Measurements from ENCODE around the gene EYS. TPM values are rescaled to one million over a fixed set of nuclear protein-coding genes. Genes with fewer than 3 reads are reported as not detected.

Gene EYS
- total RNA-seq, 1 donor from 2014 or later, result not detected

- H3K36me3 Mint-ChIP-seq (ENCODE audit: low read depth), result no peaks in the 10 kb centered on the region
- intact Hi-C loops (cut with micrococcal nuclease), result no loop called here
- no peak overlapping the region for H3K27ac Mint-ChIP-seq
- H3K9me3 Mint-ChIP-seq, result no peaks in the 10 kb centered on the region
- H3K4me1 Mint-ChIP-seq, result no peaks in the 10 kb centered on the region
- no peak for DNase-seq
- H3K4me3 Mint-ChIP-seq, result no peak overlapping the region
- no peaks in the 10 kb centered on the region for H3K27me3 Mint-ChIP-seq
Measured at GRCh38 chr6:65295812-65296211, 411.2 kb downstream of the EYS start.

- Mint-ChIP-seq H3K4me1 (no peaks in the 10 kb centered on the region), H3K9me3 (no peaks in the 10 kb centered on the region), H3K4me3 (no peak overlapping the region), H3K36me3 (ENCODE audit: low read depth) (no peaks in the 10 kb centered on the region), H3K27ac (no peak overlapping the region), H3K27me3 (no peaks in the 10 kb centered on the region)
- intact Hi-C loops (cut with micrococcal nuclease), result no loop called here
- DNase-seq, result no peak
Measured at GRCh38 chr6:65289491-65289890, 417.5 kb downstream of the EYS start.

GRCh38 chr6:65285275-65285674, 421.8 kb downstream of the EYS start:
- no peaks in the 10 kb centered on the region for H3K4me1 Mint-ChIP-seq
- H3K4me3 Mint-ChIP-seq, result no peak overlapping the region
- H3K36me3 Mint-ChIP-seq (ENCODE audit: low read depth), result no peaks in the 10 kb centered on the region
- intact Hi-C loops (cut with micrococcal nuclease), result no loop called here
- H3K27me3 Mint-ChIP-seq, result no peaks in the 10 kb centered on the region
- no peak overlapping the region for H3K27ac Mint-ChIP-seq
- H3K9me3 Mint-ChIP-seq, result no peaks in the 10 kb centered on the region
- no peak for DNase-seq

GRCh38 chr6:65280060-65280459, 427.0 kb downstream of the EYS start:
- Mint-ChIP-seq H3K27ac (no peak overlapping the region), H3K36me3 (ENCODE audit: low read depth) (no peaks in the 10 kb centered on the region), H3K4me3 (no peak overlapping the region), H3K27me3 (no peaks in the 10 kb centered on the region), H3K9me3 (no peaks in the 10 kb centered on the region), H3K4me1 (no peaks in the 10 kb centered on the region)
- intact Hi-C loops (cut with micrococcal nuclease), result no loop called here
- no peak for DNase-seq

- Mint-ChIP-seq H3K36me3 (ENCODE audit: low read depth) (no peaks in the 10 kb centered on the region), H3K27ac (no peak overlapping the region), H3K9me3 (peaks cover 3% of the 10 kb centered on the region), H3K27me3 (no peaks in the 10 kb centered on the region), H3K4me3 (no peak overlapping the region), H3K4me1 (no peaks in the 10 kb centered on the region)
- DNase-seq, result no peak
- intact Hi-C loops (cut with micrococcal nuclease), result no loop called here
Measured at GRCh38 chr6:65262241-65262640, 444.8 kb downstream of the EYS start.

GRCh38 chr6:65259982-65260381, 447.0 kb downstream of the EYS start:
- Mint-ChIP-seq H3K27me3 (no peaks in the 10 kb centered on the region), H3K36me3 (ENCODE audit: low read depth) (no peaks in the 10 kb centered on the region), H3K27ac (no peak overlapping the region), H3K4me3 (no peak overlapping the region), H3K4me1 (no peaks in the 10 kb centered on the region), H3K9me3 (peaks cover 3% of the 10 kb centered on the region)
- DNase-seq, result no peak
- intact Hi-C loops (cut with micrococcal nuclease), result no loop called here

GRCh38 chr6:65259059-65259458, 448.0 kb downstream of the EYS start:
- Mint-ChIP-seq H3K4me1 (no peaks in the 10 kb centered on the region), H3K9me3 (peaks cover 6% of the 10 kb centered on the region), H3K4me3 (no peak overlapping the region), H3K27ac (no peak overlapping the region), H3K27me3 (no peaks in the 10 kb centered on the region), H3K36me3 (ENCODE audit: low read depth) (no peaks in the 10 kb centered on the region)
- DNase-seq, result no peak
- intact Hi-C loops (cut with micrococcal nuclease), result no loop called here

GRCh38 chr6:65253041-65253440, 454.0 kb downstream of the EYS start:
- H3K36me3 Mint-ChIP-seq (ENCODE audit: low read depth), result no peaks in the 10 kb centered on the region
- no peaks in the 10 kb centered on the region for H3K27me3 Mint-ChIP-seq
- no peak overlapping the region for H3K27ac Mint-ChIP-seq
- no peak for DNase-seq
- H3K4me3 Mint-ChIP-seq, result no peak overlapping the region
- H3K4me1 Mint-ChIP-seq, result no peaks in the 10 kb centered on the region
- H3K9me3 Mint-ChIP-seq, result peaks cover 3% of the 10 kb centered on the region
- intact Hi-C loops (cut with micrococcal nuclease), result no loop called here

GRCh38 chr6:65248101-65248610, 458.9 kb downstream of the EYS start:
- Mint-ChIP-seq H3K36me3 (ENCODE audit: low read depth) (no peaks in the 10 kb centered on the region), H3K27ac (no peak overlapping the region), H3K27me3 (no peaks in the 10 kb centered on the region), H3K4me3 (no peak overlapping the region), H3K9me3 (no peaks in the 10 kb centered on the region), H3K4me1 (no peaks in the 10 kb centered on the region)
- no peak for DNase-seq
- intact Hi-C loops (cut with micrococcal nuclease), result no loop called here

- no peaks in the 10 kb centered on the region for H3K4me1 Mint-ChIP-seq
- H3K4me3 Mint-ChIP-seq, result no peak overlapping the region
- no peak overlapping the region for H3K27ac Mint-ChIP-seq
- intact Hi-C loops (cut with micrococcal nuclease), result no loop called here
- no peak for DNase-seq
- no peaks in the 10 kb centered on the region for H3K27me3 Mint-ChIP-seq
- H3K9me3 Mint-ChIP-seq, result peaks cover 4% of the 10 kb centered on the region
- H3K36me3 Mint-ChIP-seq (ENCODE audit: low read depth), result no peaks in the 10 kb centered on the region
Measured at GRCh38 chr6:65231616-65232015, 475.4 kb downstream of the EYS start.

GRCh38 chr6:65229825-65230224, 477.2 kb downstream of the EYS start:
- Mint-ChIP-seq H3K27me3 (no peaks in the 10 kb centered on the region), H3K4me3 (no peak overlapping the region), H3K36me3 (ENCODE audit: low read depth) (no peaks in the 10 kb centered on the region), H3K9me3 (peaks cover 4% of the 10 kb centered on the region), H3K4me1 (no peaks in the 10 kb centered on the region), H3K27ac (no peak overlapping the region)
- no peak for DNase-seq
- intact Hi-C loops (cut with micrococcal nuclease), result no loop called here

GRCh38 chr6:65221153-65221552, 485.9 kb downstream of the EYS start:
- Mint-ChIP-seq H3K4me1 (no peaks in the 10 kb centered on the region), H3K27ac (no peak overlapping the region), H3K36me3 (ENCODE audit: low read depth) (no peaks in the 10 kb centered on the region), H3K27me3 (no peaks in the 10 kb centered on the region), H3K4me3 (no peak overlapping the region), H3K9me3 (peaks cover 29% of the 10 kb centered on the region)
- intact Hi-C loops (cut with micrococcal nuclease), result no loop called here
- no peak for DNase-seq

GRCh38 chr6:65202738-65203137, 504.3 kb downstream of the EYS start:
- no peak for DNase-seq
- Mint-ChIP-seq H3K9me3 (peaks cover 3% of the 10 kb centered on the region), H3K27me3 (no peaks in the 10 kb centered on the region), H3K4me3 (no peak overlapping the region), H3K4me1 (no peaks in the 10 kb centered on the region), H3K36me3 (ENCODE audit: low read depth) (no peaks in the 10 kb centered on the region), H3K27ac (no peak overlapping the region)
- intact Hi-C loops (cut with micrococcal nuclease), result no loop called here

GRCh38 chr6:65199683-65200082, 507.3 kb downstream of the EYS start:
- no peak overlapping the region for H3K4me3 Mint-ChIP-seq
- no peak overlapping the region for H3K27ac Mint-ChIP-seq
- H3K36me3 Mint-ChIP-seq (ENCODE audit: low read depth), result no peaks in the 10 kb centered on the region
- no peaks in the 10 kb centered on the region for H3K4me1 Mint-ChIP-seq
- no peak for DNase-seq
- H3K27me3 Mint-ChIP-seq, result no peaks in the 10 kb centered on the region
- intact Hi-C loops (cut with micrococcal nuclease), result no loop called here
- H3K9me3 Mint-ChIP-seq, result no peaks in the 10 kb centered on the region

- intact Hi-C loops (cut with micrococcal nuclease), result no loop called here
- Mint-ChIP-seq H3K36me3 (ENCODE audit: low read depth) (no peaks in the 10 kb centered on the region), H3K27ac (no peak overlapping the region), H3K4me3 (no peak overlapping the region), H3K4me1 (no peaks in the 10 kb centered on the region), H3K27me3 (no peaks in the 10 kb centered on the region), H3K9me3 (no peaks in the 10 kb centered on the region)
- no peak for DNase-seq
Measured at GRCh38 chr6:65199121-65199520, 507.9 kb downstream of the EYS start.
